ENCODE measurements around the gene SIGLEC12.
"Not testable (repeated sequence)": the region's sequence is repeated elsewhere in the genome, so short reads cannot be mapped to it uniquely, and the experiment has no call there.

Gene SIGLEC12

DNA sequence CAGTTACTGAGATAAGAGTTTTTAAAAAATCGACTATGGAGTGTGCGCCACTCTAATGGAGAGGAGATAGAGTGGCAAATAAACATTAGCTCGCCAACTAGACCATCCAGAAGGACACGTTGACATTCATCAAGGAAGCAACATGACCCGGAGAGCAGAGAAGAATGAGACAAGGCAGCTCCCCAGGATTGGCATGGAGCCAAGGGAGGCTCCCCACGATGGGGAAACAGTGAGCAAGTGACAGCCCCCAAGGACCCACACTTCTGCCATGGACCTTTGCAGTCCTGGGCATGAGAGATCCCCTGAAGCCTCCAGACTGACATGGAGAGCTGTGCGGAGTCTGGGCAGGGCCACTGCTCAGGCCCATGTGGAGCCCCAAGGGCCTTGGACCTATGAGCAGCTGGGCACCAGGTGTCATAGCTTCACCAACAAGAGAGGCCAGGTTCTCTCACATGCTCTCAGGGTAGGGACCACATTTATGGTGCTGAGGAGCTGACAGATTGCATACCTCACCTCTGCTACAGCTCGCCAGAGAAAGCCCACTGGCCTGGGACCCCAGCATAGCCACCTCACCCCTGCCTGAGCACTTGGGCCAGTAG, 23.2 kb upstream of the SIGLEC12 start:
- DNase-seq (ENCODE audit: low read depth in 2 of 2) = no peak

GRCh38 chr19:51521781-51522180, 20.2 kb upstream of the SIGLEC12 start:
- no peak for DNase-seq (ENCODE audit: low read depth in 2 of 2)

DNA sequence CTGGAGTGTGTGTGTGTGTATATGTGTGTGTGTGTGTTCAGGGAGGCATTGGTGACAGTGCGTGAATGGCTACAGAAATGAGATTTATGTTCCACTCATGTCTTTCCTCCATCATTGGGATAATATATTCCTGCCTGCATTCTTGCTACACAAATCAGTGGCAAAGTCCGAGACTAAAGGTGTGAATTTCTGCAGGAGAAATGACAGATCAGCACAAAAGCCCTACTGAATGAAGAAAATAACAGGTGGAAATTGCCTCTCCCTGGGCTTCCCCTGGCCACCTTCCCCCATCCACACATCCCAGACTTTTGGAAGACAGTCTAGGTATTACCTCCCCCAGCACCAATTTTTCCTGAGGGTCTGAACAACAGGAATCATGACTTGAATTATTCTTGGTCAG, 19.8 kb upstream of the SIGLEC12 start:
- no peak for DNase-seq (ENCODE audit: low read depth in 2 of 2)

GRCh38 chr19:51520728-51521127, 19.1 kb upstream of the SIGLEC12 start:
- no peak for DNase-seq (ENCODE audit: low read depth in 2 of 2)

GRCh38 chr19:51514866-51515481, 13.4 kb upstream of the SIGLEC12 start:
- no peak for DNase-seq (ENCODE audit: low read depth in 2 of 2)

GRCh38 chr19:51513968-51514367, 12.4 kb upstream of the SIGLEC12 start:
- no peak for DNase-seq (ENCODE audit: low read depth in 2 of 2)

DNA sequence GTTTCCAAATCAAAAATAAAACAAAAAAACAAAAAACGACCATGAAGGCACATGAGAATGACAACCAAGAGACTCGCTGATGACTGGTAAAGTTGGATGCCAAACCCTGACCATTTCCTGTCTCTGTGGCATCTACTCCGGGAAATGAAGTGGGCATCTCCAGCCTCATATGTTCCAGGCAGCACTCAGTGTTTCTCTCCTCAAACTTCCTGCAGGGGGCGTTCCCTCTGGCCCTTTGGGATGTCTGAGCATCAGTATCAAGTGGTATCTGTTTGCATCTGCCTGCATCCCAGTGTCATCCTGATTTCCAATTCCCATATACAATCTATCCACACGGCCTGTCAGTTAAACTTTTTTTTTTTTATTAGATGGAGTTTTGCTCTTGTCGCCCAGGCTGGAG, 9.8 kb upstream of the SIGLEC12 start:
- DNase-seq (ENCODE audit: low read depth in 2 of 2) = no peak

- no peak for DNase-seq (ENCODE audit: low read depth in 2 of 2)
These were observed 8.4 kb upstream of the SIGLEC12 start for GRCh38 chr19:51509823-51510660.

GRCh38 chr19:51508059-51508733, 6.6 kb upstream of the SIGLEC12 start:
- DNase-seq (ENCODE audit: low read depth in 2 of 2) = no peak

DNA sequence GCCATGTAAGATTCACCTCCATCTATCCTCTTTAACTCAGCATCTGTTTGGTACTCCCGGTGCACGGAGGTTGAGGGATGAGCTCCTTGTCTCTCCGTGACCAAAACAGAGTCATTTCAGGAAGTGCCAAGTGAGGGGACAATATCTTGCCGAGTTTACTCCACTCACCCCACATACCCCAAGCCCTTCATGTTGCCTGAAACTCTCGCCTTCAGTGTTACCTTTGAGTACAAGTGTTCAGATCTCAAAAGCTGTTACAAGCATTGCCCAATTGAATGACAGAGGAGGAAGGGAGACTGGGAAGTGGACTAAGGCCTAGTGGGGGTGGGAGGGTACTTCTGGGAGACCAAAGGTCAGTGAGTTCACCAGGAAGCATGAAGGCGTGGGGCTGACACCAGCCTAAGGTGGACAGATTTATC, 6.0 kb upstream of the SIGLEC12 start:
- DNase-seq (ENCODE audit: low read depth in 2 of 2) = no peak

DNA sequence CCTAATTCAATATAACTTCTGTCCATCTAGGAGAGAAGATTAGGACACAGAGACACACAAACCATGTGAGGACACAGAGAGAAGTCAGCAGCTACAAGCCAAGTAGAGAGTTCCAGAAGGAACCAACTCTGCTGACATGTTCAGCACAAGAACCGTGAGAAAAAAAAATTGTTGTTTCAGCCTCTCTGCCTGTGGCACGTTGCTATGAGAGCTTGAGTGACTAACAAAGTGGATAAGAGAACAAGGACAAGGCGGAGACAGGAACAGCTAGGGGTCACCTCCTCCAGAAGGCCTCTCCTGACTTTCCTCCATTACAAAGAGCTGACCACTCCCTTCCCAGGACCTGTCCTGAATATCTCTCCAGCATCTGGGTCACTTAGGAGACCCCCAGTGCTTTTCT, 5.6 kb upstream of the SIGLEC12 start:
- no peak for DNase-seq (ENCODE audit: low read depth in 2 of 2)

GRCh38 chr19:51505904-51506303, 4.3 kb upstream of the SIGLEC12 start:
- no peak for DNase-seq (ENCODE audit: low read depth in 2 of 2)

GRCh38 chr19:51503896-51504295, 2.3 kb upstream of the SIGLEC12 start:
- DNase-seq (ENCODE audit: low read depth in 2 of 2) = no peak

- no peak for DNase-seq (ENCODE audit: low read depth in 2 of 2)
These were observed 1.8 kb upstream of the SIGLEC12 start for GRCh38 chr19:51503286-51503817.

GRCh38 chr19:51500931-51501330, 669 bp downstream of the SIGLEC12 start:
- not testable (repeated sequence) for DNase-seq (ENCODE audit: low read depth in 2 of 2)

GRCh38 chr19:51497666-51498065, 3.9 kb downstream of the SIGLEC12 start:
- no peak for DNase-seq (ENCODE audit: low read depth in 2 of 2)

DNA sequence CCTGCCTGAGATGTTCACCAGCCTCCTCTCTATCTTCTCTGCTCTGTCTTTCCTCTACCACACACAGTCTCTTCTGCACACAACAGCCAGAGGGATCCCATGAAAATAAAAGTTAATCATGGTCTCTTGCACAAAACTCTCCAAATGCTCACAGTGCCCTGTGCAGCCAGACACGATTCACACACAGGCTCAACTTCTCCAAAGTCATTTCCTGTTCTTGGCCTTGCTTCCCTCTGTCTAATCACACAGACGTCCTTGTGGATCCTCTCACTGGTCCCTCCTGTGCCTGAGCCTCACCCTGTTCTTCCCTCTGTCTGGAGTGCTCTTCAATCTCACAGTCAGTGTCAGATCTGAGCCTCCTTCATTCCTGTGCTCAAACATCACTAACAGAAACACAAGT, 7.8 kb downstream of the SIGLEC12 start:
- DNase-seq (ENCODE audit: low read depth in 2 of 2) = no peak

DNA sequence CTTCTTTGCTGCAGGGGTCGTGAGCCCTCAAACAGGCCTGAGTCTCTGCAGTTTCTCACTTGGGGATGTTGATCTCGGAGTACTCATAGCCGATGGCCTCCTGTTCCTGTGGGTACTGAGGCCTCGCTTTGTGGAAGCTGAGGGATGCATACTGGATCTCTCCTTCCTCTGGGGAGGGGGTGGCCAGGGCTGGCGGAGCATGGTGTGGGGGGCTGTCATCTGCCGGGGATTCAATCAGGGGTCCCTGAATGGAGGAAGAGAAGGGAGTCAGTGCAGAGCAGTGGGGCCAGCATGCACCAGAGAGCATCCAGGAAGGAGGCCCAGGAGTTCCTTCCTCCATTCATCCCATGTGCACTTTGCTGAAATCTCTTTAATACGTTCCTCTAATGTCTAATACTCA, 10.0 kb downstream of the SIGLEC12 start:
- no peak for DNase-seq (ENCODE audit: low read depth in 2 of 2)

DNA sequence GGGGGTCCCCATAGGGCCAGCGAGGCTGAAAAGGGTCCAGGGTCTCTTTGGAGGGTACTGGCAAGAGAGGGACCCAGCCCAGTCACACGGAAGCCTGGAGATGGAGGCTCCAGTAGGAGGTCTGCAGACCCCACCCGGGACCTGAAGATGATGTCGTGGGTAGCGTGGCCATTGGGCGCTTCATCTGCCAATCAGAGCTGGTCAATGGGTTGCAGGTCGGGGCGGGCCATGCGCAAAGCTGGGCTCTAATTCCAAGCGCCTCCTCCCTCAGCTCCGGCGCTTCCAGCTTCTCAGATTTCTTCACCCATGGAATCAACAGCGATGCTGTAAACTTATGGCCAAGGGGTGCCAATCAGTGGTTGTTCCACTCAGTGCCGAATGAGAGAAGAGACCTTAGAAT, 10.9 kb downstream of the SIGLEC12 start:
- DNase-seq (ENCODE audit: low read depth in 2 of 2) = no peak

DNA sequence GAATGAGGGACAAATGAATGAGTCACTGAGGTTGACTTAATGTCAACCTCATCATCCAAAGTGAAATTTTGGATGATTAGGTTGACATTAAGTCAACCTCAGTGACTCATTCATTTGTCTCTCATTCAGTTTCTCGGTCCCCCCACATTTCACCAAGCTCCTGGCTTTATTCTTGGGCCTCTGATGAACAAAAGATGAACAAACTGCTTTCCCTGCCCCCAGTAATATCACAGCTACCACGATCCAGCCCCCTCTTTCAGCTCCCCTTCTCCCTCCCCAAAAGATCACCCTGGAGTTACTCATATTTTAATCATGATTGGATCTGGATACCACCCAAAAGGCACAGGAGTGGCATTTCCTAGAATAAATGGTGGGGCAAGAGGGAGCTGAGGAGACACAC, 12.5 kb downstream of the SIGLEC12 start:
- no peak for DNase-seq (ENCODE audit: low read depth in 2 of 2)

GRCh38 chr19:51488491-51488890, 13.1 kb downstream of the SIGLEC12 start:
- DNase-seq (ENCODE audit: low read depth in 2 of 2) = no peak

GRCh38 chr19:51485960-51486660, 15.5 kb downstream of the SIGLEC12 start:
- DNase-seq (ENCODE audit: low read depth in 2 of 2) = no peak

Measured in stimulated activated CD4-positive, alpha-beta T cell treated with anti-CD3 and anti-CD28 coated beads, Interleukin-4, amount 100 ng/mL, for 48 hours (primary cell).